Gastrocnemius medialis (tissue), 4 donors: Measurements from ENCODE around the gene TP53AIP1.

Experiments used
- POLR2A ChIP-seq, 2 donors: fragments of 450-650 bp; IDR thresholded peaks; one replicate each; pipeline ENCODE4 v1.6.1; 2017; ENCODE audit warnings: antibody characterized with exemption in 2 of 2, mild to moderate bottlenecking in 2 of 2, moderate library complexity in 2 of 2
- TF ChIP-seq, protein P1 (sequence below), 5 experiments: fragments of 450-650 bp in 3 of 5; fragments of 200-600 bp in 2 of 5; sonication (generic) in 2 of 5; IDR thresholded peaks in 4 of 5; conservative IDR thresholded peaks in 1 of 5; 1 replicate in 4 of 5; 2 replicates in 1 of 5; pipeline ENCODE4 v1.5.1; 2016 to 2019; ENCODE audit warnings: antibody characterized with exemption in 5 of 5, mild to moderate bottlenecking in 3 of 5, moderate library complexity in 3 of 5

DNA sequence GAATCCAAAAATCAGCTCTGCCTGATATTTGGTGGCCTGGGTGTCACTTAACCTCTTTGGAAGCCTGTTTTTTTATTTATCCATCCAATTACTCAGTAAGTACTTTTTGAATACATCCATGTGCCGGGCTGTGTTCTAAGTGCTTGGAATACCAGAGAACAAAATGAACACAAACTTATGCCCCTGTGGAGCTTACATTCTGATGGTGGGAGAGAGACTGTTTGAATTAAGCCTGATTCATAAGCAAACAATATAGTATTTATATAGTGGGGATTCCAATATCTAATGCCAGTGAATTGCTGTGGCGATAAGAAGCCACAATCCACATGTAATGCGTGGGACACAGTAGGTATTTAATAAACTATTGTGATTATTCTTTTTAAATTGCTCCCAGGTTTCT lies 32.1 kb downstream of the TP53AIP1 start:
- TF ChIP-seq, protein P1, sequence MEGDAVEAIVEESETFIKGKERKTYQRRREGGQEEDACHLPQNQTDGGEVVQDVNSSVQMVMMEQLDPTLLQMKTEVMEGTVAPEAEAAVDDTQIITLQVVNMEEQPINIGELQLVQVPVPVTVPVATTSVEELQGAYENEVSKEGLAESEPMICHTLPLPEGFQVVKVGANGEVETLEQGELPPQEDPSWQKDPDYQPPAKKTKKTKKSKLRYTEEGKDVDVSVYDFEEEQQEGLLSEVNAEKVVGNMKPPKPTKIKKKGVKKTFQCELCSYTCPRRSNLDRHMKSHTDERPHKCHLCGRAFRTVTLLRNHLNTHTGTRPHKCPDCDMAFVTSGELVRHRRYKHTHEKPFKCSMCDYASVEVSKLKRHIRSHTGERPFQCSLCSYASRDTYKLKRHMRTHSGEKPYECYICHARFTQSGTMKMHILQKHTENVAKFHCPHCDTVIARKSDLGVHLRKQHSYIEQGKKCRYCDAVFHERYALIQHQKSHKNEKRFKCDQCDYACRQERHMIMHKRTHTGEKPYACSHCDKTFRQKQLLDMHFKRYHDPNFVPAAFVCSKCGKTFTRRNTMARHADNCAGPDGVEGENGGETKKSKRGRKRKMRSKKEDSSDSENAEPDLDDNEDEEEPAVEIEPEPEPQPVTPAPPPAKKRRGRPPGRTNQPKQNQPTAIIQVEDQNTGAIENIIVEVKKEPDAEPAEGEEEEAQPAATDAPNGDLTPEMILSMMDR (IDR thresholded peaks at IDR 0.05 in 4 of 5, conservative IDR thresholded peaks at IDR 0.05 in 1 of 5): no peak
- TF ChIP-seq POLR2A (IDR thresholded peaks at IDR 0.05): no peak
